Adrenal gland (tissue), 5 donors: ENCODE results near the gene IMPACT.

Experiments used
- CTCF ChIP-seq, 6 experiments: fragments of 450-650 bp in 4 of 6; fragments of 200-600 bp in 2 of 6; sonication (generic) in 1 of 6; IDR thresholded peaks; 1 replicate in 5 of 6; 2 replicates in 1 of 6; pipeline versions ENCODE4 v1.5.1 to v1.8.0; 2016 to 2021; ENCODE audit warnings: antibody characterized with exemption in 6 of 6, mild to moderate bottlenecking in 2 of 6, moderate library complexity in 1 of 6
- POLR2A ChIP-seq, 2 donors: fragments of 450-650 bp; IDR thresholded peaks; one replicate each; pipeline ENCODE4 v1.6.1; 2017; ENCODE audit warnings: antibody characterized with exemption in 2 of 2, mild to moderate bottlenecking in 2 of 2, moderate library complexity in 1 of 2
- donor health status: DM: no; HTN: no; CAD: no.

- TF ChIP-seq CTCF (IDR thresholded peaks at IDR 0.05) (no peak), POLR2A (IDR thresholded peaks at IDR 0.05) (no peak)
These were observed 47.9 kb upstream of the IMPACT start for GRCh38 chr18:24378598-24378997.
